ACC112 (cell line): ENCODE results near the gene PFN1.

Experiments used
- H2AFZ ChIP-seq: fragments of 200-600 bp; sonication (generic); one replicate; pipeline ENCODE4 v1.6.0; 2017; ENCODE audit warnings: antibody characterized with exemption, low read length; ENCODE audit not compliant: unreplicated experiment
- H3K27ac ChIP-seq: fragments of 200-600 bp; sonication (generic); 2 replicates; pipeline ENCODE4 v1.5.1; 2014; ENCODE audit warnings: low read depth, mild to moderate bottlenecking, antibody characterized with exemption, low read length, moderate library complexity
- H3K27me3 ChIP-seq: fragments of 200-600 bp; sonication (generic); 2 replicates; pipeline ENCODE4 v1.6.1; 2014; ENCODE audit warnings: mild to moderate bottlenecking, antibody characterized with exemption, low read length, moderate library complexity, mixed read lengths; ENCODE audit not compliant: insufficient read depth
- H3K36me3 ChIP-seq: fragments of 200-600 bp; sonication (generic); 2 replicates; pipeline ENCODE4 v1.6.1; 2016; ENCODE audit warnings: mild to moderate bottlenecking, antibody characterized with exemption, low read length, moderate library complexity, mixed read lengths; ENCODE audit not compliant: insufficient read depth
- H3K4me1 ChIP-seq: fragments of 200-600 bp; sonication (generic); one replicate; pipeline ENCODE4 v1.6.1; 2016; ENCODE audit warnings: low read length, mixed read lengths; ENCODE audit not compliant: insufficient read depth, unreplicated experiment, control insufficient read depth
- H3K4me3 ChIP-seq: fragments of 200-600 bp; sonication (generic); 2 replicates; pipeline ENCODE4 v1.5.1; 2014; ENCODE audit warnings: mild to moderate bottlenecking, low read depth, low read length
- H3K79me2 ChIP-seq: fragments of 200-600 bp; sonication (generic); one replicate; pipeline ENCODE4 v1.6.0; 2016; ENCODE audit warnings: low read length; ENCODE audit not compliant: control insufficient read depth, unreplicated experiment, insufficient read depth

Gene PFN1

DNA sequence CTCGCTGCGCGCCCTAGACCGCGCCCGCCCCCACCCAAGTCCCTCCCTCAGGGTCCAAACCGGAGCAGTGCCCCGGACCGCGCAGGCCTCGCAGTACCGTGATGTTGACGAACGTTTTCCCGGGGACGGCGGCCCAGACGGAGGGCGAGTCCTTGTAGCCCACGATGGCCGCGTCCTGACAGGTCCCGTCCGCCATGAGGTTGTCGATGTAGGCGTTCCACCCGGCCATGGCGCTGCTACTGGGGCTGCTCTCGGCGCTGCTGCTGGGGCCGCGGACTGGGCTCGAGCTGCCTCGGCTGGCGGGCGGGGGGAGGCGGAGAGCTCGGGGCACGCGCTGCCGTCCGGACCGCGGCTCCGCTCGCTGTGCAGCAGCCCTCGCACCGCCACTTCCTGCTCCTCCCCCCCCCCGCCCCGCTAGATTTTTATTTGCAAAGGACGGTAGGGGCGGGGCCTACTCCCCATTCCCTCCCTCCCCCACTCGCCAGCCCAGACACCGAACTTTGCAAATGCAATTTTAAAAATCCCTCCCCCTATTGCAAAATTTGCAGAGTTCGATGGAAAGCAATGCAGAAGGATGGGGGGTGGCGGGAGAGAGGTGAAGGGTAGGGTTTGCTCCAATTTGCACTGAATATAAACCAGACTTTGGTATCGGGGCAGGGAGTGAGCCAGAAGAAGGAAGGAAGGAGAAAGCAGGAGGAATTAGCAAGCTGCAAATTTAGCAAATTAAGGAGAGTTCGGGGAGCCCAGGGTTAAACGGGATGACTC is at the start of gene PFN1:
Gene PFN1 (minus strand): TSS at position 365 of the 765 bp plus-strand sequence. CDS start 136 bp downstream, at position 229.
- peaks cover 38% of the 10 kb centered on the region for H3K4me1 ChIP-seq
- peak within 1 kb of the TSS; percentile 94 for H3K27ac ChIP-seq
- H2AFZ ChIP-seq = peak within 1 kb of the TSS; percentile 77
- H3K79me2 ChIP-seq = peaks cover 47% of the 10 kb centered on the region
- peak within 1 kb of the TSS; percentile 90 for H3K4me3 ChIP-seq
- H3K27me3 ChIP-seq = no peaks in the 10 kb centered on the region
- H3K36me3 ChIP-seq = peaks cover 16% of the 10 kb centered on the region; the same call in 1 of the 2 replicates

DNA sequence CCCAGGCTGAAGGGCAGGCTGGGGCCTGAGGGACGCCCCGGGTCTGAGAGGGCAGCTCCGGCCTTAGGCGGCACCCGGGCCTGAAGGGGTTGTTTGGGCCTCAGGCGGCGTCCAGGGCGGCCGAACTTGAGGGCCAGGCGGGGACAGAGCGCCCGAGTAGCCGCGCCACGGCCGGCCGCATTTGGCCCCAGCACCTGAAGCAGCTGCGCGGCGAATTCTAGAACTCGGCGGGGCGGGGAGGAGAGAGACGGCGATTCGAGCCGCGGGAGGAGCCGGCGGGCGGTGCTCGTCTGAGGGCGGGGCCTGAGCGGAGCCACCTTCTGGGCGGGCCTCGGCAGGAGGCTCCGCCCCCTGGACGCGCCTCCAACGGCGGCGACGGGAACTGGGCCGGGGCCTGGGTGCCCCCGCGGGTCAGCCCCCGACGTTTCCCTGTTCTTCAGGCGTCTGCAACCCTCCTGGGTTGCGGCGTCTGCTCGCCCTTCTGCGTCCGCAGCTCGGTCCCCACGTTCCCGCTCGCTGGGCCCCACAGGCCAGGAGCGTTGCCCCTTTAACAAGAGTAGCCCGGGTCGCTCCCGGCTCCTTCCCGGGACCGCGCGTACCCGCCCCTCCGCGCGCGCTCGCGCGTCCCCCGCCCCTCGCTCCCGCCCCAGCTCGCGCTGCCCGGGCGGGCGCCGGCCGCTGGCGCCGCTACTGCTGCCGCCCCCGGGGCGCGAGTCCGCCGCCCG is 49.1 kb upstream of the PFN1 start, which contains the start of the genes INCA1 and KIF1C:
Gene INCA1 (minus strand): TSS at position 221 of the 725 bp plus-strand sequence. CDS start 3,085 bp downstream, outside the sequence.
Gene KIF1C (plus strand): TSS at position 649 of the 725 bp plus-strand sequence. CDS start 2,297 bp downstream, outside the sequence.
- H3K4me3 ChIP-seq = peak within 1 kb of the TSS; percentile 98
- peak within 1 kb of the TSS; percentile 55 for H3K27ac ChIP-seq
- H3K27me3 ChIP-seq = no peaks in the 10 kb centered on the region
- H2AFZ ChIP-seq = peak within 1 kb of the TSS; percentile 92
- peaks cover 14% of the 10 kb centered on the region; the same call in 1 of the 2 replicates for H3K36me3 ChIP-seq
- peaks cover 38% of the 10 kb centered on the region for H3K79me2 ChIP-seq
- H3K4me1 ChIP-seq = peaks cover 19% of the 10 kb centered on the region

DNA sequence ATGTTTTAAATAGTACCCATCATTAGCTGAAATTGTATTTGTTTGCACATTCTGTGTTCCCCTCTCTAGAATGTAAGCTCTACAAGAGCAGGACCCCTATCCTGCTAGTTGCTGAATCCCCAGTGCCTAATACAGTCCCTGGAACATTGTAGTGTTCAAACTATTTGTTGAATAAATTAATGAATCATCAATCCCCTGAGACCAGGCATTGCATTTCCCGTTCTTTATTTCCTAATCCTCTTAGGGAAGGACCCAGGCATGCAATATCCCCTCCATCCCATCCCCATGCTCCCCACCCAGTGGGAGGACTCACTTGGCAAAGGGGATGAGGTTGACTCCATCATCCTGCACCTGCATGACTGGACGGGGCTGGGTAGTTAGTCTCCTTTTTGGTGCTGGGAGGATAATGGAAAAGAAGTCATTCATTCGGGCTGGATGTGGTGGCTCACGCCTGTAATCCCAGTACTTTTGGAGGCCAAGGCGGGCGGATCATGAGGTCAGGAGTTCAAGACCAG is 45.8 kb upstream of the PFN1 start:
- Histone ChIP-seq H3K36me3 (no peaks in the 10 kb centered on the region), H3K27ac (no peak overlapping the region), H3K79me2 (peaks cover 17% of the 10 kb centered on the region), H3K4me1 (peaks cover 13% of the 10 kb centered on the region), H2AFZ (no peak overlapping the region), H3K27me3 (no peaks in the 10 kb centered on the region), H3K4me3 (no peak overlapping the region)

DNA sequence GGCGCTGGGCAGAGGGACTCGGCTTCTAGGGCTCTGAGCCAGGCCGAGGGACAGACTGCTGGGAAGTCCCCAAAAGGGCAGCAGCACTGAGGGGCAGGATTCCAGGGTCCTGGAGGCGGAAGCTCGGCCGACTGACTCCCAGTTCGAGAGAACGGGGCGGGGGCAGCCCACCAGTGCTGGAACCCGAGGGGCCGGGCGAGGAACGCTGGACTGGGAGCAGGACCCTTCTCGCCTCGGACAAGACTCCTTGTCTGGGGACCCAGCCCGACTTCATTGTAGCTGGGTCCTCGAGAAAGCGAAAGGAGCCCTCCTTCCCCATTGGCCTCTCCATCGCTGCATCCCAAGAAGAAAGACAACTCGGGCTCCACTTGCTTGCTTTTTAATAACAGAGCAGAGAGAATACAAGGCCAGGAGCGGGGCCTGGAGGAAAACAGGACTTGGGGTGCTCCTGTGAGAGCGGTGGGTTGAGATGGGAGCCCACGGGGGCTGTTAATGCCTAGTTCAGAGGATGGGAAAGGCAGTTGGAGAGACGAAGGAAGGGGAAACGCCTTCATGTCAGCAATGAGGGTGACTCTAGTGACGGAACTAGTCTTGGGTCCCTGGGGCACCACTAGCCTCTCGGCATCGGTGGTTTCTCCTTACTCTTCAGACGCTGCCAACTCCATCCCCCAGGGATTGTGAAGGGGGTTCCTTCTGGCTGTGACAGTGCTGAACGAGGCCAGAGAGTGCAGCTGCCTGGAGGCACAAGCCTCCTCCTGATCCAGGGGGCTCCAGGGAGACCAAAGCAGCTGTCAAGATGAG is 39.6 kb upstream of the PFN1 start:
- Histone ChIP-seq H3K36me3 (no peaks in the 10 kb centered on the region), H3K4me3 (peak overlapping the region; percentile 80), H3K79me2 (peaks cover 18% of the 10 kb centered on the region), H3K27me3 (no peaks in the 10 kb centered on the region), H3K27ac (peak overlapping the region; percentile 46), H3K4me1 (peaks cover 28% of the 10 kb centered on the region), H2AFZ (peak overlapping the region; percentile 88)

DNA sequence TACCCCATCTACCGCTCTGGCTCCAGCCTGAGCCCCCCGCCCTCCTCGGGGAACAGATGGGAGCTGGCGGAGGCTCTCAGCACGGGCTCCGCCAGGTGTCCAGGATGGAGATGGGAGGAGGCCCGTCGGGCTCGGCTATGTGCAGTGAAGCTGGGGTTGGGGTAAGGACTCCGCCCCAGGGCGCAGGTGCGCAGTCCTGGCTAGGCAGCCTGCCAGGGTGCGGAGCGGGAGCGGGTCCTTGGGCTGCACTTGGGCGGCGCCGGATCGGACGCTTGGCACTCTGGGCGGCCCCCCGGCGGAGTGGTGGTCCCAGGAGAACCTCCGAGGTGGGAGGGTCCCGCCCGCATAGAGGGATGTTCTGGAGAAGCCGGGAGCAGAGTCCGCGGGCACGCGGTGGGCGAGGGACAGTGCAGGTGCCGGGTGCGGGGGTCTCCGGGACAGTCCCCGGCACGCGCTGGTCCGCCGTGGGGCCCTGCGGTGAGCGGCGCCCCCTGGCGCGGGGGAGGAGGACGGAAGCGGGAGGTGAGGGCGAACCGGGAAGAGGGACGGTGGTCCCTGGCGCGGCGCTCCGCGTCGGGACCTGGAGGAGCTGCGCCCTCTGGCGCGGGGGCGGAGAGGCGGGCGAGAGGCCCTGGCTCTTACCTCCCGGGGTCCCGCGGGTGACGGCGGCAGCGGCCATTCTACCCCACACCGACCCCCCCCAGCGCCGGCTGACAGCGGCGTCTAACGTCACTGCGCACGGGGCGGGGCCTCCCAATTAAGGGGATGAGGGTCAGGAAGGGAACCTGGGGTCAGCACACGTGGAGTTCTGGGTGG is 38.8 kb upstream of the PFN1 start, which contains the start of gene CAMTA2:
Gene CAMTA2 (minus strand): TSS at position 725 of the 816 bp plus-strand sequence. CDS start 1,453 bp downstream, outside the sequence.
- H3K4me3 ChIP-seq = peak within 1 kb of the TSS; percentile 80
- H3K27ac ChIP-seq = peak within 1 kb of the TSS; percentile 46
- no peaks in the 10 kb centered on the region for H3K36me3 ChIP-seq
- H2AFZ ChIP-seq = peak within 1 kb of the TSS; percentile 88
- no peaks in the 10 kb centered on the region for H3K27me3 ChIP-seq
- H3K79me2 ChIP-seq = peaks cover 18% of the 10 kb centered on the region
- peaks cover 37% of the 10 kb centered on the region for H3K4me1 ChIP-seq

DNA sequence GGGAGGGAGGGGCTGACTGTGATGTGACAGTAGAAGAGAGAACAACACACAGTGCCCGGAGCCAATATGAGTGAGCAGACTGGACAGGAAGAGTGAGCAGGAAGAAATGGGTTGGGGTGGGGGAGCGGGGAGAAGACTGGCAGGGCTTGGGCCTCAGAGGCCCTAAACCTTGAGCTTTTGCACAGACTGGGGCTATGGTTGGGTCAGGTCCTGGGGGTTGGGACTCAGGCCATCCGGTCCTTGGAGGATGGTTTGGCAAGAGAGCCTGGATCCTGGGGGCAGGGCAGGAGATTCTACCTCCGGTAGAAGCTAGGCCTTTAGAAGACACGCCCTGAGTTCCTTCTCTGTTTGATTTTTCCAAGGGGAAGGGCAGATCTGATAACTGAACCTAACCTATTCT is 38.1 kb upstream of the PFN1 start:
- H3K4me3 ChIP-seq = peak overlapping the region; percentile 80
- no peaks in the 10 kb centered on the region for H3K27me3 ChIP-seq
- peak overlapping the region; percentile 9 for H2AFZ ChIP-seq
- H3K4me1 ChIP-seq = peaks cover 41% of the 10 kb centered on the region
- H3K36me3 ChIP-seq = no peaks in the 10 kb centered on the region
- H3K79me2 ChIP-seq = peaks cover 18% of the 10 kb centered on the region
- H3K27ac ChIP-seq = peak overlapping the region; percentile 11

DNA sequence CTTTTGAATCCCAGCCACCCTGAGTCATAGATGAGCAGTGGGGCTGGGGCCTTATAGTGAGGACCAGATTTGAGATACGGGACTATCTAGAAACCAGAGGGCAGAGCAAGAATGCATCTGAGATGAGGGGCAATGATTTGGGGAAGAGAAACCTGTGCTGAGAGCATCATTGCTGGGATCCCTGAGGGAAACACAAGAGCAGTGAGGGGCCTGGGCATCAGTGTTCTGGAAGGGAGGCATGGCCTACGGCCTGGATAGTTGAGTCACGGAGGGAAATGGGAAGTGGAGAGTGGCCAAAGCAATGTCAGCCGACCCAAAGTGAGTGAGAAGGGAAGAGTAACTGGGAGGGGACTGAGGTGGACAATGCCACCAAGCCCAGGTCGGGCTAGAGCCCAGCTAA is 34.0 kb upstream of the PFN1 start:
- H3K4me3 ChIP-seq = no peak overlapping the region
- H2AFZ ChIP-seq = no peak overlapping the region
- no peaks in the 10 kb centered on the region; the same call in 1 of the 2 replicates for H3K36me3 ChIP-seq
- H3K79me2 ChIP-seq = peaks cover 4% of the 10 kb centered on the region
- H3K27me3 ChIP-seq = no peaks in the 10 kb centered on the region
- H3K4me1 ChIP-seq = peaks cover 22% of the 10 kb centered on the region
- H3K27ac ChIP-seq = no peak overlapping the region

DNA sequence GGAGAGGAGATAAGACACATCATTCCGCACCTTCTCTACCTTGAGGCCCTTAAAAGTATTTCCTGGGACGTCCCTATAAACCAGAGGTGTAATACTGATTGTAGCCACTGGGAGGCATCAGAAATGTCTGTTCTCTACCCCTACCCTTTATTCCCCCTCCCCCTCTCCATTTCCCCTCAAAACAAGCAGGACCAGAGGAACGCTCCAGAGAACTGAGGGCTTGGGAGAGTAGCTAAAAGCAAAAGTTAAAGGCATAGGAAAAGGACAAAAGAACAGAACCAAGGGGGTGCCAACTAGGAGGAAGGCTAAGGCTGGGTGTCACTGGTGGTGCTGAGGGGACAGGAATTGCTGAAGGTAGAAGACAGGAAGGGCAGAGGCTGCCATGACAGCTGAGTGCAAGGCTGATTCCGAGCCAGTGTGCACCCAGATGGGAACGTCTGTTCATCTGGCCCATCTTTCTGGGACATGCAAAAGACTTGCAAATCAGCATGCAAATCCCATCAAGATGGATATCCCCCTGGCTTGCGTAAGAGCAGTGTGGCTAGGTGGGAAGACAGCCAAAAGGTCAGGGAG is 32.4 kb upstream of the PFN1 start:
- H3K79me2 ChIP-seq = no peaks in the 10 kb centered on the region
- peaks cover 13% of the 10 kb centered on the region for H3K4me1 ChIP-seq
- H3K4me3 ChIP-seq = no peak overlapping the region
- no peak overlapping the region for H2AFZ ChIP-seq
- H3K36me3 ChIP-seq = no peaks in the 10 kb centered on the region; the same call in 1 of the 2 replicates
- no peak overlapping the region for H3K27ac ChIP-seq
- no peaks in the 10 kb centered on the region for H3K27me3 ChIP-seq

DNA sequence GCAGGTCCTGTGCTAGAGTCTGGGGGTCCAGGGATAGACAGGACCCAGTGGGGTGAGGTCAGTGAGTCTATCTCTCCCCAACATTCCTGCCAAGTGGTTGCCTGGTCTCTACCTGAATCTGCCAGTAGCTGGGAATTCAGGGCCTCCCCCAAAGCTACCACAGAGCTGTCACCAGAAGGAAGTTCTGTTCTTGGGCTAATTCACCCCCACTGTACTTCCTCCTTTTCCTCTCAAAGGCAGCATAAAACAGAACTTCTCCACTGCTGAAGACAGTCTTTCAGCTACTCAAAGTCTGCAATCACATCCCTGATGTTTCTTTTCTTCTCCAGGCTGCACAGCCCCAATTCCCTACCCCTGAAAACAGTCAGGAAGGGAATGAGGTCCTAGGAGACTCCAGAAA is 30.4 kb upstream of the PFN1 start:
- no peak overlapping the region for H3K27ac ChIP-seq
- no peaks in the 10 kb centered on the region for H3K79me2 ChIP-seq
- H3K36me3 ChIP-seq = no peaks in the 10 kb centered on the region; the same call in 1 of the 2 replicates
- H3K4me1 ChIP-seq = peaks cover 13% of the 10 kb centered on the region
- no peaks in the 10 kb centered on the region for H3K27me3 ChIP-seq
- no peak overlapping the region for H3K4me3 ChIP-seq
- no peak overlapping the region for H2AFZ ChIP-seq
